GM18507 (cell line): ENCODE results near the gene BMPR2.
A peak's percentile ranks its signal among the peaks of the same experiment; 100 is the strongest.
"Not testable (repeated sequence)": the region's sequence is repeated elsewhere in the genome, so short reads cannot be mapped to it uniquely, and the experiment has no call there.

Source experiments
- DNase-seq: peaks from one replicate; pipeline ENCODE4 v3.0.0; 2011; ENCODE audit warnings: low read depth; ENCODE audit not compliant: insufficient read length; ENCODE audit errors: extremely low spot score
- FAIRE-seq: peaks from 2 replicates; lab custom pipeline; 2011; peaks lifted over from hg19 to GRCh38; lab: Jason Lieb, UNC

BMPR2 gene

DNA sequence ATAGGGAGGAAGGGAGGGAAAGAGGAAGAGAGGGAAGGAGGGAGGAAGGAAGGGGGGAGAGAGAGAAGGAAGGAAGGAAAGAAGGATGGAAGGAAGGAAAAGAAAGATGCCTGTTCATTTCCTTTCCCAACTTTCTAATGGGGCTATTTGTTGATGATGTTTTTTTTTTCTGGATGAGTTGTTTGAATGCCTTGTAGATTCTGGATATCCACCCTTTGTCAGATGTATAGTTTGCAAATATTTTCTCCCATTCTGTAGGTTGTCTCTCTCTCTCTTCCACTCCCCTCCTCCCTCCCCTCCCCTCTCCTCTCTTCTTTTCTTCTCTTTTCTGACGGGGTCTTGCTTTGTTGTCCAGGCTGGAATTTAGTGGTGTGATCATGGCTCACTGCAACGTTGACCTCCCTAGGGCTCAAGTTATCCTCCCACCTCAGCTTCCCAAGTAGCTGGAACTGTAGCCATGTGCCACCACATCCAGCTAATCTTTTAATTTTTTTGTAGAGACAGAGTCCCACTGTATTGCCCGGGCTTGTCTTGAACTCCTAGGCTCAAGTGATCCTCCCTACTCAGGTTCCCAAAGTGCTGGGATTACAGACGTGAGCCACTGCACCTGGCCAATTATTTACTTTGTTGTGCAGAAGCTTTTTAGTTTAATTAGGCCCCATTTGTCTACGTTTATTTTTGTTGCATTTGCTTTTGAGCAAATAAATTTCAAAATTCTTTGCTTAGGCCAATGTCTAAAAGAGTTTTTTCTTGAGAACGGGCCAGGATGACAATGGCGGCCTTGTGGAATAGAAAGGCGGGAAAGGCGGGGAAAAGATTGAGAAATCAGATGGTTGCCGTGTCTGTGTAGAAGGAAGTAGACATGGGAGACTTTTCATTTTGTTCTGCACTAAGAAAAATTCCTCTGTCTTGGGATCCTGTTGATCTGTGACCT is 201.4 kb downstream of the BMPR2 start:
- FAIRE-seq (no peak), DNase-seq (no peak)

- not testable (repeated sequence) for DNase-seq, FAIRE-seq
Observed at GRCh38 chr2:202582846-202583245, 206.7 kb downstream of the BMPR2 start.

DNA sequence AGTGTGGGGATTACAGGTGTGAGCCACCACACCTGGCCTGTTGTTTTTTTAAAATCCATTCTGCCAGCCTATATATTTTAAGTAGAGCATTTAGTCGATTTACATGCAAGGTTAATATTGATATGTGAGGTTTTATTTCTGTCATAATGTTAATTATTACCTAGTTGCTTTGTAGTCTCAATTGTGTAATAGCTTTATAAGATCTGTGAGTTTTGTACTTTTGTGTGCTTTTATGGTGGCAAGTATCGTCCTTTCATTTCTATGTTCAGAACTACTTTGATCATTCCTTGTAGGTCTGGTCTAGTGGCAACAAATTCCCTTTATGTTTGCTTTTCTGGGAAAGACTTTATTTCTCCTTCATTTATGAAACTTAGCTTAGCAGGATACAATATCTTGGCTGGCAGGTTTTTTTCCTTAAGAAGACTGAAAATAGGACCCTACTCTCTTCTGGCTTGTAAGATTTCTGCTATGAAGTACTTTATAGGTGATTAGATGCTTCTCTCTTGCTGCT is 207.6 kb downstream of the BMPR2 start:
- FAIRE-seq = no peak
- no peak for DNase-seq

DNA sequence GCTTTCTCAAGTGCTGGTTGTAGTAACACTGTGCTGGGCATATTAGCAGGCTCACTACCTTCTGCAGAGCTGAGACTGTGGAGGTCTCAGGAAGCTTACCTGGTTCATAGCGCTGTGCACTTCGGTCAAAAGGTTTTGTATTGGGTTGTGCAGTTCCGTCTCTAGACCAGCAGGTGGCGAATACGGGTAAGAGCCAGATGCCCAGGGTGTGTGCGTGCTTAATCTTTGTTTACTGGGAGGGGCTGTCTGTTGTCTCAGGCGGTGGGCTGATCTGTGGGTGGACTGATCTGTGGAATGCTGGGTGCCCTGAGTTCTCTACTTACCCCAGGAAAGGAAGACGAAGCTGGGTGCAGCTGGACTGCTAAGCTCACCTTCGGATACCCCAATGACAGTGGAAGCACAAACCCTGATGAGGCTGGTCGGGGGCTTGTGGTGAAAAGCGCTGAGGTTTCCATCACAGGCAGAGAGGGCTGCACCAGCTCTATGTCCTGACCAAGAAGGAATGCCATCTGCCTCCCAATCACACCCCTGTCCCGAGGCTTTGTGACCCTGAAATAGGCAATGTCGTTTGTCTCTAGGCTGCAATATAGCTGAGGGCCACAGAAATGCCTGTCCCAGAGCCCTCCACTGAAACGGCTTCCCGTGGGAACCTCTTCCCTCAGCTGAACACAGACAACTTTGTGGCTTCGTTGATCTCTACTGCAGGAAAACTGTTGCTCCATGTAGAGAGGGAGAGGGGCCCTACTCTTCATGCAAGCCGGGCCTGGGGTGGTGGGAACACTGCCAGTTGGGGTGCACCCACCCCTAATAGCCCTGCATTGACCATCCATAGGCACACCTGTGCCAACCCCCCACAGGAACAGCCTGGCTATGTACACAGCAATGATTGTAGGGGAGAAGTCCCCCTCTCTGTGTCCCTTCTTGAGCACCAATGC is 212.8 kb downstream of the BMPR2 start:
- peak; percentile 91 for FAIRE-seq
- peak; percentile 54 for DNase-seq

DNA sequence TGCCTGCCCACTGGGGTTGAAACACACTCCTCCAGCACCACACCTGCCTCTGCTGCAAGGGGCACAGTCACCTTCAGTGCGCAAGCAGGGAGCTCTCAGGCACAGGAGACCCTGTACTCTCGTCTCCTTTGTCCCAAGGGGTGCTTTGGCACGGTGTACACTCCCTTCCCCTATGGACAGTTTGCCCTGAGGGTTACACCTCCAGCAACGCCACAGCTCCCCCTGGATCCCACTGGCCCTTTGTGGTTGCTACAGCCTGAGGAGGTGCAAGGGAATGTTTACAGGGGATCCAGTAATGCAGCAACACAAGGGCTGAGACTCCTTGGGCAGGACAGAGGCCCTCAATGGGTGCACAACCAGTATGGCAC is 213.4 kb downstream of the BMPR2 start:
- FAIRE-seq (no peak), DNase-seq (no peak)

DNA sequence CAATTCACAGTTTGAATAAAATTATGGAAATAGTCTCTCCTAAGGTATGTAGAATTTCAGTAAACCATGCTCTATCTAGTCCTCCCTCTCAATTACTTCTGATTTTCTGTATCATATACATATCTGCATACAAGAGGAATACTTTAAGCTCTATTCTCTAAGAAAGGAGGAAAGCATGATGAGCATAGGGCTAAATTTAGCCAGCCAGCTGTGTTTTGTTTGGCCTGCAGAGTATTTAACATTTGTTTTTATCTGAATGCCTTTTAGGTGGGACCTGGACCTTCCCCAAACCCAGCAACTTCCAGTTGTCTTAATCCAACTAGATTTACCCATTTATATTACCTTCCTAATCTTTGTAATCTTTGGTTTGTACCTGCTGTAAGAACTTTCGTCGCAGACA is 216.4 kb downstream of the BMPR2 start:
- DNase-seq = no peak
- no peak for FAIRE-seq

- DNase-seq (no peak), FAIRE-seq (no peak)
Observed at GRCh38 chr2:202599105-202599504, 223.0 kb downstream of the BMPR2 start.

DNA sequence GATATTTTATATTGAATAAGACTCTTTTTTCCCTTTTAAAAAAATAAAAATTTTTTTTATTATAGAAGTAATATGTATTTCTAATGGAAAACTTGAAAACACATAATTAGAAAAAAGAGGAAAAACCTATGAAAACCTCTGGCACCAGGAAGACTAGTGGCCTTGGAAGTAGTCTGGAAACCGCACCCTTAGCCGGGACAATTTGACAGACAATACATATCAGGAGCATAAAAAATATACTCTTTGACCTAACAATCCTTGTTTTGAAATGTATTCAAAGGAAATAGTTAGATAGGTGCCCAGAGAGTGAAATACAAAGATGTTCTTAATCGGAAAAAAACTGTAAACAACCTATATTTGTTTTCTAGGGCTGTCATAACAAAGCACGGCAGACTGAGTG is 223.8 kb downstream of the BMPR2 start:
- FAIRE-seq (no peak), DNase-seq (no peak)

GRCh38 chr2:202604699-202605098 is 228.6 kb downstream of the BMPR2 start:
- DNase-seq = no peak
- FAIRE-seq = peak; percentile 84

GRCh38 chr2:202605174-202605573 is 229.0 kb downstream of the BMPR2 start:
- DNase-seq = no peak
- no peak for FAIRE-seq

DNA sequence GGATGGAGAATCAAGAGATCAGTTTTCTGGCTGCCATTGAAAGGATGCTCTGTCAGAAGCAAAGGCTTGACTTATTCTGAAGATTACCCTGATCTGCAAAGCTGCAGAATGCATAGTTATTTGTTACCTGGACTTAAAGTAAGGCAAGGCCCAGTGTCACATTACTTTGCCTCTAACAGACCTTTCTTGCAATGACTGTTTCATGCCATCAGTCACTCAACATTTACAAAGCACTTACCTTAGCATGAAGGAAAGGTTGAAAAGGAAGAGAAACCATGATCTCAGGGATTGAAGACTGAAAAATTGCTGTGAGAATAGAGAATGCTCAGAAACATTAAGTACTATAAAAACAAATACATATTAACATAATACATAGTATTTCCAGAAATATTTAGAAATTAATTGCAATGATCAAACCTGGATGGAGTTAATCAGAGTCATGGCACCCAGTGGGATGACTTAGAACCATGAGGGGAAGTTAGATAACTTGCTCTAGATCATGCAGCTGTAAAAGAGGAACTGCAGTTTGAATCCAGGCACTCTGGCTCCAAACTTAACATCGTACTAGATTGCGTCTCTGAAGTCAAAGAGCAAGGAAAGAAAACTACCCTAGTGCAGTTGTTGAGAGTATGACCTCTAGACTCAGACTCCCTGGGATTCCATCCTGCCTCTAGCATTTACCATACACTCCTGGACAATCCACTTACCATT is 232.2 kb downstream of the BMPR2 start:
- FAIRE-seq (peak; percentile 90), DNase-seq (no peak)

GRCh38 chr2:202609381-202610145 is 233.4 kb downstream of the BMPR2 start:
- peak; percentile 95 for FAIRE-seq
- DNase-seq = peak; percentile 36

DNA sequence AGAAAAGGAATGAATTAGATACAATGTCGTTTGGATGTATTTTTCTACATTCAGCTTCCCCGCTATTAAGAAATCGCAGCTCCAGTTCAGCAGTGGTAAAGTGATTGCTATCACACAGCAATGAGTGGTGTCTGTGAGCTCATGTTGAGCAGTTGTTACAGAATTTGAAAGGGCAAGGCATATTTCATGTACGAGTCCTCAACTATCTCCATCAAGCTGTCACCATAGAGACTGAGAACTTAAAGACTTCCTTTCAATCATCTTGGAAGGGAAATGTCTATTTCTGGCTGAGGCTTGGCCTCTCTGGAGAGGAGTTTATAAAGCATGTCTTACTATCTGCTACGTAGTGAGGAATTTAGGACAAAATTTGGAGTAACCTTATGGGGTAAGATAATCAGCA is 234.3 kb downstream of the BMPR2 start:
- DNase-seq (no peak), FAIRE-seq (no peak)

GRCh38 chr2:202612145-202612544 is 236.0 kb downstream of the BMPR2 start:
- FAIRE-seq = no peak
- DNase-seq = no peak

DNA sequence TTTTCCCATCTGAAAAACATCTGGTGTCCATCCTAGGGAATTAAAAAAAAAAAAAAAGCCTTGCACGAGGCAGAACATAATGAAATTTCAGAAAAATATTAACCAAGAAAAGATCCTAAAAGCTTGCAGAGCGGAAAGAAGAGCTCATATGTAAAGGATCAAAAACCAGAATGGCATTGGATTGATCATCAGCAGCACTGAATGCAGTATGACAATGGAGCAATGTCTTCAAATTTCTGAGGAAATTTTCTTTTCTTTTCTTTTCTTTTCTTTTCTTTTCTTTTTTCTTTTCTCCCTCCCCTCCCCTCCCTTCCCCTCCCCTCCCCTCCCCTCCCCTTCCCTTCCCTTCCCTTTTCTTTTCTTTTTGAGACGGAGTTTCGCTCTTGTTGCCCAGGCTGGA is 237.4 kb downstream of the BMPR2 start:
- FAIRE-seq = no peak

More for the DNA sequence above, 237.4 kb downstream of the BMPR2 start:
- no peak for DNase-seq
